SU-DHL-6 (cell line): Measurements from ENCODE around the gene GPD2.

Experiments used
- H2AFZ ChIP-seq: fragments of 200-600 bp; sonication (generic); 2 replicates; pipeline ENCODE4 v1.6.1; 2014; ENCODE audit warnings: low read depth, mild to moderate bottlenecking, moderate library complexity, mixed read lengths, antibody characterized with exemption, low read length; ENCODE audit not compliant: severe bottlenecking
- H3F3A ChIP-seq: fragments of 200-600 bp; shearing (Covaris generic); 2 replicates; pipeline ENCODE4 v1.6.0; 2016; ENCODE audit warnings: antibody characterized with exemption, mild to moderate bottlenecking; ENCODE audit not compliant: insufficient read depth
- H3K27ac ChIP-seq: fragments of 200-600 bp; sonication (generic); 2 replicates; pipeline ENCODE4 v1.5.1; 2016; ENCODE audit warnings: low read depth, mild to moderate bottlenecking, low read length, moderate library complexity, mixed read lengths
- H3K27me3 ChIP-seq: fragments of 200-600 bp; sonication (generic), shearing (Covaris generic); 2 replicates; pipeline ENCODE4 v1.6.0; 2014; ENCODE audit warnings: mild to moderate bottlenecking, low read length
- H3K36me3 ChIP-seq: fragments of 200-600 bp; sonication (generic); 2 replicates; pipeline ENCODE4 v1.6.1; 2014; ENCODE audit warnings: mild to moderate bottlenecking, low read length, mixed read lengths
- H3K4me2 ChIP-seq: fragments of 300-600, 200-600 bp; shearing (Covaris generic), sonication (generic); 2 replicates; pipeline ENCODE4 v1.6.0; 2014; ENCODE audit warnings: low read length, low read depth, mild to moderate bottlenecking; ENCODE audit not compliant: poor library complexity, severe bottlenecking
- H3K4me3 ChIP-seq: fragments of 200-600 bp; sonication (generic); 2 replicates; pipeline ENCODE4 v1.5.1; 2014; ENCODE audit warnings: antibody characterized with exemption, low read length, mild to moderate bottlenecking, mixed read lengths; ENCODE audit not compliant: insufficient read depth, poor library complexity, severe bottlenecking
- H3K79me2 ChIP-seq: fragments of 200-600 bp; sonication (generic); 2 replicates; pipeline ENCODE4 v1.6.1; 2014; ENCODE audit warnings: mild to moderate bottlenecking, low read length, moderate library complexity; ENCODE audit not compliant: insufficient read depth
- H3K9ac ChIP-seq: fragments of 200-600 bp; sonication (generic); 2 replicates; pipeline ENCODE4 v1.7.0; 2014; ENCODE audit warnings: mild to moderate bottlenecking, low read length
- H3K9me2 ChIP-seq: fragments of 200-600 bp; sonication (generic); replicated peaks from 2 replicates; pipeline ENCODE4 v1.6.1; 2014; ENCODE audit warnings: low read length; ENCODE audit not compliant: insufficient read depth
- H3K9me3 ChIP-seq: fragments of 200-600 bp; sonication (generic); 2 replicates; pipeline ENCODE4 v1.6.1; 2014; ENCODE audit warnings: low read length, mixed read lengths; ENCODE audit not compliant: insufficient read depth
- H4K20me1 ChIP-seq: fragments of 200-600 bp; sonication (generic); 2 replicates; pipeline ENCODE4 v1.6.1; 2014; ENCODE audit warnings: low read depth, mild to moderate bottlenecking, antibody characterized with exemption, low read length, moderate library complexity, mixed read lengths
- CTCF ChIP-seq: fragments of 200-600 bp; sonication (generic); IDR thresholded peaks from one replicate; pipeline ENCODE4 v1.5.1; 2017; ENCODE audit warnings: antibody characterized with exemption, mild to moderate bottlenecking, low read length, moderate library complexity; ENCODE audit not compliant: insufficient read depth, poor library complexity, severe bottlenecking
- EZH2phosphoT487 ChIP-seq: fragments of 200-600 bp; sonication (generic), shearing (Covaris generic); conservative IDR thresholded peaks from 2 replicates; pipeline ENCODE4 v1.6.1; 2018; ENCODE audit warnings: mild to moderate bottlenecking, antibody characterized with exemption, low read length, moderate library complexity, mixed read lengths

Gene GPD2

GRCh38 chr2:156619021-156619539 is 182.9 kb downstream of the GPD2 start:
- Histone ChIP-seq H3K79me2 (no peaks in the 10 kb centered on the region), H3K4me3 (no peak overlapping the region), H3K9ac (no peak overlapping the region), H3K36me3 (no peaks in the 10 kb centered on the region), H3K9me2 (no peaks in the 10 kb centered on the region), H2AFZ (no peak overlapping the region), H4K20me1 (no peaks in the 10 kb centered on the region), H3K27ac (no peak overlapping the region), H3K9me3 (no peaks in the 10 kb centered on the region), H3K27me3 (no peaks in the 10 kb centered on the region), H3K4me2 (no peak overlapping the region), H3F3A (no peaks in the 10 kb centered on the region)
- TF ChIP-seq EZH2phosphoT487, result no peak
- no peak for TF ChIP-seq CTCF

- H3K27ac ChIP-seq, result no peak overlapping the region
- no peaks in the 10 kb centered on the region for H4K20me1 ChIP-seq
- no peak overlapping the region for H3K9ac ChIP-seq
- H3K9me3 ChIP-seq, result no peaks in the 10 kb centered on the region
- H3K4me2 ChIP-seq, result no peak overlapping the region
- TF ChIP-seq EZH2phosphoT487, result no peak
- no peak for TF ChIP-seq CTCF
- H3K9me2 ChIP-seq, result no peaks in the 10 kb centered on the region
- no peaks in the 10 kb centered on the region for H3K36me3 ChIP-seq
- H3K79me2 ChIP-seq, result no peaks in the 10 kb centered on the region
- H2AFZ ChIP-seq, result no peak overlapping the region
- H3F3A ChIP-seq, result no peaks in the 10 kb centered on the region
- H3K4me3 ChIP-seq, result no peak overlapping the region
- H3K27me3 ChIP-seq, result no peaks in the 10 kb centered on the region
These were observed 186.3 kb downstream of the GPD2 start for GRCh38 chr2:156622491-156622890.

- H3K27me3 ChIP-seq, result no peaks in the 10 kb centered on the region
- H3K4me3 ChIP-seq, result no peak overlapping the region
- H3K9me2 ChIP-seq, result no peaks in the 10 kb centered on the region
- no peak overlapping the region for H2AFZ ChIP-seq
- no peaks in the 10 kb centered on the region for H3F3A ChIP-seq
- no peaks in the 10 kb centered on the region for H3K9me3 ChIP-seq
- H3K27ac ChIP-seq, result no peak overlapping the region
- TF ChIP-seq CTCF (no peak), EZH2phosphoT487 (no peak)
- H3K9ac ChIP-seq, result no peak overlapping the region
- no peaks in the 10 kb centered on the region for H3K79me2 ChIP-seq
- no peak overlapping the region for H3K4me2 ChIP-seq
- no peaks in the 10 kb centered on the region for H4K20me1 ChIP-seq
- H3K36me3 ChIP-seq, result no peaks in the 10 kb centered on the region
These were observed 189.4 kb downstream of the GPD2 start for GRCh38 chr2:156625360-156626170.
